Endothelial cell of umbilical vein (primary cell): Measurements from ENCODE around the gene PLEKHJ1. TPM values are rescaled to one million over a fixed set of nuclear protein-coding genes. Genes with fewer than 3 reads are reported as not detected.

ENCODE experiments used
- BruUV-seq: library from RNA; stranded (reverse); fragments of 400-500 nt; replicated peaks from 2 replicates; lab custom pipeline; 2021; lab: Mats Ljungman, UMichigan
- CTCF ChIA-PET: fragments of 300-600, 350-600 bp; sonication (Branson Sonifier 250); formaldehyde crosslinking; loops from one replicate; lab custom pipeline; 2021; ENCODE audit warnings: antibody characterized with exemption, inconsistent platforms; lab: Charles Lee
- POLR2A ChIA-PET: fragments of 300-600, 350-600 bp; sonication (Branson Sonifier 250); formaldehyde crosslinking; loops from one replicate; lab custom pipeline; 2021; ENCODE audit warnings: antibody characterized with exemption, inconsistent platforms; lab: Charles Lee
- DNase-seq: peaks from one replicate; pipeline ENCODE4 v3.0.0-alpha.2; 2011; ENCODE audit warnings: low read depth, low spot score
- FAIRE-seq: peaks from 2 replicates; lab custom pipeline; 2011; peaks lifted over from hg19 to GRCh38; lab: Jason Lieb, UNC
- H2AFZ ChIP-seq: 2 replicates; pipeline ENCODE4 v1.6.0; 2012; ENCODE audit warnings: low read depth, low read length, control low read depth, inconsistent platforms
- H3K27ac ChIP-seq: 2 replicates; pipeline ENCODE4 v1.5.1; 2011; ENCODE audit warnings: low read depth, mild to moderate bottlenecking, control low read depth, low read length, moderate library complexity; ENCODE audit not compliant: insufficient read depth
- H3K27me3 ChIP-seq, 2 experiments: 2 replicates each; pipeline versions ENCODE4 v1.6.0 to v1.6.1; 2011; ENCODE audit warnings: low read length in 2 of 2, mixed read lengths in 1 of 2; ENCODE audit not compliant: control insufficient read depth in 2 of 2, insufficient read depth in 2 of 2
- H3K36me3 ChIP-seq, 2 experiments: 2 replicates in 1 of 2; 3 replicates in 1 of 2; pipeline ENCODE4 v1.5.1; 2011; ENCODE audit warnings: low read length in 2 of 2, mild to moderate bottlenecking in 1 of 2, moderate library complexity in 1 of 2; ENCODE audit not compliant: control insufficient read depth in 2 of 2, insufficient read depth in 2 of 2; ENCODE audit errors: extremely low read depth in 1 of 2
- H3K4me1 ChIP-seq: 3 replicates; pipeline ENCODE4 v1.5.1; 2011; ENCODE audit warnings: mild to moderate bottlenecking, low read length; ENCODE audit not compliant: control insufficient read depth, insufficient read depth; ENCODE audit errors: extremely low read depth
- H3K4me2 ChIP-seq: 2 replicates; pipeline ENCODE4 v1.6.1; 2011; ENCODE audit warnings: low read length, control low read depth, mixed read lengths; ENCODE audit not compliant: insufficient read depth
- H3K4me3 ChIP-seq, 3 experiments: fragments of 200-600 bp in 1 of 3; sonication (generic), shearing (Covaris generic) in 1 of 3; replicated peaks in 1 of 3; 2 replicates each; pipeline ENCODE4 v1.5.1; 2011 to 2016; ENCODE audit warnings: control low read depth in 3 of 3, low read length in 3 of 3, mild to moderate bottlenecking in 2 of 3, inconsistent platforms in 1 of 3, low read depth in 1 of 3, moderate library complexity in 1 of 3; ENCODE audit not compliant: insufficient read depth in 1 of 3
- H3K79me2 ChIP-seq: 2 replicates; pipeline ENCODE4 v1.6.0; 2012; ENCODE audit warnings: low read length, inconsistent platforms; ENCODE audit not compliant: control insufficient read depth, insufficient read depth
- H3K9ac ChIP-seq: replicated peaks from 2 replicates; pipeline ENCODE3; 2011; ENCODE audit warnings: low read length, control low read depth; ENCODE audit not compliant: insufficient read depth; ENCODE audit errors: extremely low read depth
- H3K9me1 ChIP-seq: replicated peaks from 3 replicates; pipeline ENCODE4 v1.6.0; 2011; ENCODE audit warnings: mild to moderate bottlenecking, low read length; ENCODE audit not compliant: control insufficient read depth, insufficient read depth; ENCODE audit errors: extremely low read depth
- H3K9me3 ChIP-seq: replicated peaks from 2 replicates; pipeline ENCODE4 v1.5.1; 2012; ENCODE audit warnings: low read length, inconsistent platforms; ENCODE audit not compliant: control insufficient read depth, insufficient read depth
- H4K20me1 ChIP-seq: replicated peaks from 2 replicates; pipeline ENCODE3; 2011; ENCODE audit warnings: mild to moderate bottlenecking, low read length; ENCODE audit not compliant: control insufficient read depth, insufficient read depth; ENCODE audit errors: extremely low read depth
- EZH2 ChIP-seq: IDR thresholded peaks from 2 replicates; pipeline ENCODE4 v1.6.1; 2012; ENCODE audit warnings: borderline replicate concordance, low read depth, mild to moderate bottlenecking, moderate library complexity, low read length, inconsistent platforms; ENCODE audit not compliant: severe bottlenecking
- FOS ChIP-seq: IDR thresholded peaks from 2 replicates; pipeline ENCODE4 v1.6.1; 2011; ENCODE audit warnings: mild to moderate bottlenecking, low read length, moderate library complexity, borderline replicate concordance; ENCODE audit not compliant: insufficient read depth
- GATA2 ChIP-seq: IDR thresholded peaks from 2 replicates; pipeline ENCODE4 v1.7.0; 2011; ENCODE audit warnings: low read depth, mild to moderate bottlenecking, moderate library complexity, mixed read lengths, low read length; ENCODE audit not compliant: insufficient read length, insufficient read depth
- JUN ChIP-seq: IDR thresholded peaks from 2 replicates; pipeline ENCODE4 v1.6.1; 2011; ENCODE audit warnings: borderline replicate concordance, low read depth; ENCODE audit not compliant: insufficient read length, insufficient read depth
- MAX ChIP-seq: IDR thresholded peaks from 2 replicates; pipeline ENCODE4 v1.6.1; 2011; ENCODE audit not compliant: insufficient read depth, insufficient read length
- MYC ChIP-seq: IDR thresholded peaks from one replicate; pipeline ENCODE4 v1.6.1; 2011; ENCODE audit warnings: mild to moderate bottlenecking, low read depth, low read length
- POLR2A ChIP-seq: IDR thresholded peaks from 2 replicates; pipeline ENCODE4 v1.6.1; 2012; ENCODE audit warnings: low read depth, mild to moderate bottlenecking, control low read depth, low read length
- POLR2AphosphoS5 ChIP-seq: IDR thresholded peaks from 2 replicates; pipeline ENCODE4 v1.6.1; 2012; ENCODE audit warnings: low read depth, mild to moderate bottlenecking, control low read depth, low read length, moderate library complexity; ENCODE audit not compliant: insufficient read depth
- dilution Hi-C: fragments of 300-500 bp; cut with MboI; formaldehyde crosslinking; loops from one replicate; pipeline ENCODE4 v1.15.0; 2019; ENCODE audit warnings: low sequenced_read_pairs; ENCODE audit not compliant: extremely low pct_ligation_motif_present
- intact Hi-C: fragments of 100-400 bp; cut with micrococcal nuclease; formaldehyde crosslinking; loops from one replicate; pipeline ENCODE4 v1.10.0; 2022
- polyA plus RNA-seq, 4 experiments: library from polyadenylated mRNA; depleted of rRNA in 3 of 4; stranded (reverse) in 3 of 4; unstranded in 1 of 4; fragments of >200 nt; gene quantifications; 2 replicates each; pipeline versions ENCODE4 v1.2.1 to v1.2.3, GENCODE V29; 2011 to 2012; ENCODE audit warnings: missing spikeins in 1 of 4
- total RNA-seq: library from RNA; stranded (reverse); gene quantifications from 2 replicates; pipeline ENCODE4 v1.2.3, GENCODE V29; 2021
- TF ChIP-seq, protein P1 (sequence below), 2 donors: IDR thresholded peaks; 1 replicate in 1 of 2; 2 replicates in 1 of 2; pipeline ENCODE4 v1.5.1; 2011; ENCODE audit warnings: low read length in 2 of 2, mild to moderate bottlenecking in 2 of 2, moderate library complexity in 2 of 2, control low read depth in 1 of 2, inconsistent platforms in 1 of 2, low read depth in 1 of 2; ENCODE audit not compliant: insufficient read depth in 1 of 2; ENCODE audit errors: extremely low read depth in 1 of 2

The PLEKHJ1 gene
- total and polyA plus RNA-seq, 2 donors (not counting 3 experiments of a cell fraction or from before 2014, with no cell fraction given), result 82.4 to 115 TPM

- intact Hi-C loops (no loop called here), dilution Hi-C loops (no loop called here)
- Histone ChIP-seq H3K79me2 (peaks cover 20% of the 10 kb centered on the region), H2AFZ (no peak overlapping the region), H3K9me1 (no peaks in the 10 kb centered on the region), H4K20me1 (no peaks in the 10 kb centered on the region), H3K4me1 (no peaks in the 10 kb centered on the region), H3K4me2 (no peak overlapping the region), H3K27me3 (no peaks in the 10 kb centered on the region), H3K4me3 (no peak overlapping the region), H3K36me3 (peaks cover 2 to 25% of the 10 kb centered on the region in 2 experiments), H3K27ac (no peak overlapping the region), H3K9me3 (no peaks in the 10 kb centered on the region), H3K9ac (no peak overlapping the region)
- BruUV-seq, result no TSS peak
- CTCF ChIA-PET, result interaction anchor here (0.8 kb wide), 1 partner anchor 46 kb away, joined by 4 read pairs; no protein-coding TSS in a partner anchor
- FAIRE-seq, result no peak
- POLR2A ChIA-PET, result no interaction called here
- TF ChIP-seq JUN, result no peak
- no peak for TF ChIP-seq GATA2
- TF ChIP-seq POLR2AphosphoS5, result no peak
- TF ChIP-seq POLR2A, result no peak
- no peak for TF ChIP-seq MAX
- TF ChIP-seq FOS, result no peak
- no peak for TF ChIP-seq MYC
- TF ChIP-seq EZH2, result no peak
- TF ChIP-seq, protein P1, sequence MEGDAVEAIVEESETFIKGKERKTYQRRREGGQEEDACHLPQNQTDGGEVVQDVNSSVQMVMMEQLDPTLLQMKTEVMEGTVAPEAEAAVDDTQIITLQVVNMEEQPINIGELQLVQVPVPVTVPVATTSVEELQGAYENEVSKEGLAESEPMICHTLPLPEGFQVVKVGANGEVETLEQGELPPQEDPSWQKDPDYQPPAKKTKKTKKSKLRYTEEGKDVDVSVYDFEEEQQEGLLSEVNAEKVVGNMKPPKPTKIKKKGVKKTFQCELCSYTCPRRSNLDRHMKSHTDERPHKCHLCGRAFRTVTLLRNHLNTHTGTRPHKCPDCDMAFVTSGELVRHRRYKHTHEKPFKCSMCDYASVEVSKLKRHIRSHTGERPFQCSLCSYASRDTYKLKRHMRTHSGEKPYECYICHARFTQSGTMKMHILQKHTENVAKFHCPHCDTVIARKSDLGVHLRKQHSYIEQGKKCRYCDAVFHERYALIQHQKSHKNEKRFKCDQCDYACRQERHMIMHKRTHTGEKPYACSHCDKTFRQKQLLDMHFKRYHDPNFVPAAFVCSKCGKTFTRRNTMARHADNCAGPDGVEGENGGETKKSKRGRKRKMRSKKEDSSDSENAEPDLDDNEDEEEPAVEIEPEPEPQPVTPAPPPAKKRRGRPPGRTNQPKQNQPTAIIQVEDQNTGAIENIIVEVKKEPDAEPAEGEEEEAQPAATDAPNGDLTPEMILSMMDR (IDR thresholded peaks at IDR 0.05; ENCODE audit: extremely low read depth in 1 of 2, insufficient read depth in 1 of 2, low read depth in 1 of 2, low read length in 2 of 2), result no peak
- DNase-seq, result no peak
Measured at GRCh38 chr19:2202366-2202765, 33.8 kb downstream of the PLEKHJ1 start.
